GM04503 (cell line): ENCODE results near the gene AEBP2.
"Not testable (repeated sequence)": the region's sequence is repeated elsewhere in the genome, so short reads cannot be mapped to it uniquely, and the experiment has no call there.

Experiments
- DNase-seq: peaks from one replicate; pipeline ENCODE4 v3.0.0-alpha.2; 2012; ENCODE audit warnings: low read depth

The AEBP2 gene

GRCh38 chr12:19421503-19422282 lies 17.6 kb upstream of the AEBP2 start:
- no peak for DNase-seq

GRCh38 chr12:19423166-19423930 lies 15.9 kb upstream of the AEBP2 start:
- DNase-seq, result no peak

- DNase-seq, result no peak
Observed at GRCh38 chr12:19428246-19428645, 11.0 kb upstream of the AEBP2 start.

- DNase-seq, result not testable (repeated sequence)
Observed at GRCh38 chr12:19429491-19429890, 9.8 kb upstream of the AEBP2 start.

- no peak for DNase-seq
Observed at GRCh38 chr12:19430988-19431387, 8.3 kb upstream of the AEBP2 start.

- peak; percentile 84 for DNase-seq
Observed at GRCh38 chr12:19431407-19432308, 7.6 kb upstream of the AEBP2 start.

- no peak for DNase-seq
Observed at GRCh38 chr12:19432309-19433170, 6.8 kb upstream of the AEBP2 start.

- DNase-seq, result no peak
Observed at GRCh38 chr12:19434538-19434937, 4.8 kb upstream of the AEBP2 start.

- DNase-seq, result no peak
Observed at GRCh38 chr12:19435831-19436497, 3.3 kb upstream of the AEBP2 start.

- DNase-seq, result no peak
Observed at GRCh38 chr12:19436931-19437330, 2.4 kb upstream of the AEBP2 start.

GRCh38 chr12:19437996-19438395 lies 1.3 kb upstream of the AEBP2 start:
- no peak for DNase-seq

GRCh38 chr12:19440019-19440858 lies 947 bp downstream of the AEBP2 start:
- DNase-seq, result no peak

GRCh38 chr12:19440916-19441315 lies 1.6 kb downstream of the AEBP2 start:
- no peak for DNase-seq

GRCh38 chr12:19443585-19443984 lies 4.3 kb downstream of the AEBP2 start:
- DNase-seq, result no peak

- DNase-seq, result no peak
Observed at GRCh38 chr12:19444097-19444496, 4.8 kb downstream of the AEBP2 start.

GRCh38 chr12:19447386-19447785 lies 8.1 kb downstream of the AEBP2 start:
- no peak for DNase-seq

GRCh38 chr12:19449814-19450213 lies 10.5 kb downstream of the AEBP2 start:
- DNase-seq, result no peak

GRCh38 chr12:19450362-19450761 lies 11.1 kb downstream of the AEBP2 start:
- no peak for DNase-seq

GRCh38 chr12:19451196-19451595 lies 11.9 kb downstream of the AEBP2 start:
- DNase-seq, result no peak

GRCh38 chr12:19453961-19454360 lies 14.7 kb downstream of the AEBP2 start:
- DNase-seq, result no peak
